Peyer's patch (tissue), 4 donors: ENCODE data around the gene VAPA.

ENCODE experiments used
- POLR2A ChIP-seq, 2 donors: fragments of 450-650 bp; IDR thresholded peaks; one replicate each; pipeline ENCODE4 v1.5.1; 2017; ENCODE audit warnings: antibody characterized with exemption in 2 of 2, mild to moderate bottlenecking in 2 of 2, moderate library complexity in 2 of 2
- TF ChIP-seq, protein P1 (sequence below), 6 experiments: fragments of 450-650 bp in 4 of 6; fragments of 200-600 bp in 2 of 6; sonication (generic) in 1 of 6; IDR thresholded peaks; one replicate each; pipeline ENCODE4 v1.5.1; 2017 to 2019; ENCODE audit warnings: antibody characterized with exemption in 6 of 6, mild to moderate bottlenecking in 3 of 6, moderate library complexity in 1 of 6

DNA sequence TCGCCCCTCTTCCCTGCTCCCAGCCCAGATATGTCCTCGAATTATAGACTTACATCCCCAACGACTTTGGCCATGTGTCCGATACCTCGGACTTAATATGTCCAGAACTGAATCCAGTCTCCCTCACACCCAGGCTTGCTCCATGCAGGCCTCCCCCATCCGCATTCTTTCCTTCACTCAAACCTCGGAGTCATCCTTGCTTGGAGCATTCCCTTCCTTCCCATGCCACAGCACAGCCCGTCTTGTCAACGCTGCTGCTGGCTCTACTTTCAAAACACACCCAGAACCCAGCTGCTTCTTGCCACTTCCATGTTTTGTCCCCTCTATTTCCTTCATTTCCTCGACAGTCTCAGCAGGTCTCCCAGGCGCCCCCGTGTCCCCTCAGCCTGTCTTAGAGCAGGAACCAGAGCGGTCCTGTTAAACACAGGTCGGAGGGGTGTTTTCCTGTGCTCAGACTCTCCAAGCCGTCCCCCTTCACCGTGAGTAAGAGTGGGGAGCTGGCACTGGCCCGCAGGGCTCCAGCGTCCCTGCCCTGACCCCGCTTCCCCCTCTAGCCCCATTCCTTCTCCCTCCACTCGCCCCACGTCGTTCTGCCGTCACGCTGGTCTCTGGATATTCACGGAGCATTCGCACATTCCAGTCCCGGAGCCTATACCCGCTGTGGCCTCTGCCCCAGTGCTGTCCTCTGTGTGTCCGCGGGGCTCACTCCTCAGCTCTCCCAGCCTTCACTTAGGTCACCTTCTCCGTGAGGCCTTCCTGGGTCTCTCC, 54.4 kb downstream of the VAPA start:
- TF ChIP-seq, protein P1, sequence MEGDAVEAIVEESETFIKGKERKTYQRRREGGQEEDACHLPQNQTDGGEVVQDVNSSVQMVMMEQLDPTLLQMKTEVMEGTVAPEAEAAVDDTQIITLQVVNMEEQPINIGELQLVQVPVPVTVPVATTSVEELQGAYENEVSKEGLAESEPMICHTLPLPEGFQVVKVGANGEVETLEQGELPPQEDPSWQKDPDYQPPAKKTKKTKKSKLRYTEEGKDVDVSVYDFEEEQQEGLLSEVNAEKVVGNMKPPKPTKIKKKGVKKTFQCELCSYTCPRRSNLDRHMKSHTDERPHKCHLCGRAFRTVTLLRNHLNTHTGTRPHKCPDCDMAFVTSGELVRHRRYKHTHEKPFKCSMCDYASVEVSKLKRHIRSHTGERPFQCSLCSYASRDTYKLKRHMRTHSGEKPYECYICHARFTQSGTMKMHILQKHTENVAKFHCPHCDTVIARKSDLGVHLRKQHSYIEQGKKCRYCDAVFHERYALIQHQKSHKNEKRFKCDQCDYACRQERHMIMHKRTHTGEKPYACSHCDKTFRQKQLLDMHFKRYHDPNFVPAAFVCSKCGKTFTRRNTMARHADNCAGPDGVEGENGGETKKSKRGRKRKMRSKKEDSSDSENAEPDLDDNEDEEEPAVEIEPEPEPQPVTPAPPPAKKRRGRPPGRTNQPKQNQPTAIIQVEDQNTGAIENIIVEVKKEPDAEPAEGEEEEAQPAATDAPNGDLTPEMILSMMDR (IDR thresholded peaks at IDR 0.05): no peak
- no peak for TF ChIP-seq POLR2A (IDR thresholded peaks at IDR 0.05)
